ENCODE data around the gene WDR33.

WDR33 gene

DNA sequence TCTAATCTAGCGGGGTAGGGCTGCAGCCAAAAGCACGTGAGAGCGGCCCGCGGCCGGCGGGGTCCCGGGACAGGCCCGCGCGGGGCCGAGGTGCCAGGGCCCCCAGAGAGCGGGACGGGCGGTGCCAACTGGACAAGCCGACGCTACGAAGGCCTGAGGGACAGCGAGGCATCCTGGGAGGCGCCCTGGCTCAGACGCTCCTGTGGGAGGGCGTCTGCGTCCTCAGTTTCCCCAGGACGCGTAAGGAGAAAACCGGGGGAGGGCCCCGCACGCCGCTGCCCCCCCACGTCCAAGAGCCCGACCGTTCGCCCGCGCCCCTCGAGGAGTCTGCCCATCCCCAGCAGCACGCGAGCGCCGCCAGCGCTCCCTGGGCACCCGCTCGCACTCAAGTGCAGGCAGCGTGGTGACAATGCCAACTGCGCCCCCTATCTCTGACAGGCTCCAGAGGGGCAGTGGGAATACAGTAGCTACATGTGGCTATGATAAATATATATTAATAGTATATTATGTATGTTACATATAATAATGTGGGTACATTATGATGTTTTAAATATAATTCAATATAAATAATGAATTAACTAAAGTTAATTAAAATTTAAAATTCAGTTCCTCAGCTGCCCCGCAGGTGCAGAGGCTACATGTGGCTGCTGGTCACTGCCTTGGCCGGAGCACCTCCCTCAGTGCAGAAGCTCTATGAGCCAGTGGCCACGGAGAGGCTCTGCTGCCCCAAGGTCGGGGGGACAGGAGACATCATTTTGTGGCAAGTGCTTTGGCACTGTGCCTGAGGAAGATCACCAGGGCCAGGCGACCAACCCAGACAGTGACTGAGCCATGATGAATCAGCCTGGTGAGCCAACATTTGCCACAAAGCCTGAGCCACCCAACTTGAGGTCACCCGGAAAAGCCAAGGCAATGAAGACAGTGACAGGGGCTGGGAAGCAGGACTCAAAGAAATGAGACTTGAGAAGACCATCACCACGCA is 115.2 kb downstream of the WDR33 start:
- H3K9me3 ChIP-seq (ENCODE audit: control insufficient read depth in 2 of 2, low read length in 2 of 2) = no peaks in the 10 kb centered on the region
- no peaks in the 10 kb centered on the region for H3K36me3 ChIP-seq (ENCODE audit: control insufficient read depth in 2 of 2, insufficient read depth in 2 of 2, low read length in 2 of 2)
- peaks cover 5% of the 10 kb centered on the region for H3K4me1 ChIP-seq (ENCODE audit: control insufficient read depth, insufficient read depth, low read length)
- H3K27ac ChIP-seq (ENCODE audit: low read length) = no peak overlapping the region
- H3K27me3 ChIP-seq (ENCODE audit: control insufficient read depth in 1 of 2, insufficient read depth in 2 of 2, low read length in 2 of 2) = no peaks in the 10 kb centered on the region
- H3K4me3 ChIP-seq (ENCODE audit: low read length in 2 of 2) = peak overlapping the region; percentile 5 to 66
- H3K9ac ChIP-seq (ENCODE audit: low read length in 2 of 2) = peak overlapping the region; percentile 47 to 51

DNA sequence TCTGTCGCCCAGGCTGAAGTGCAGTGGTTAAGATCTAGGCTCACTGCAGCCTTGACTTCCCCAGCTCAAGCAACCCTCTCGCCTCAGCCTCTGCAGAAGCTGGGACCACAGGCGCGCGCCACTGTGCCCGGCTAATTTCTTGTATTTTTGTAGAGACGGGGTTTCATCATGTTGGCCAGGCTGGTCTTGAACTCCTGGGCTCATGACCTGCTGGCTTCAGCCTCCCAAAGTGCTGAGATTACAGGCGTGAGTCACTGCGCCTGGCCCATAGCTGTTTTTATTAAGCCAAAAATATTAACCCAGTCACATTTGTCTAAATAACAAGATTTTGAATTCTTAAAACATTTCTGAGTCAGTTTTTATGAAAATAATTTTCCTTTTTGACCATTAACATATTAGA is 116.0 kb downstream of the WDR33 start:
- no peaks in the 10 kb centered on the region for H3K27me3 ChIP-seq (ENCODE audit: control insufficient read depth in 1 of 2, insufficient read depth in 2 of 2, low read length in 2 of 2)
- peak overlapping the region in 1 of 2 donors; percentile 66 for H3K4me3 ChIP-seq (ENCODE audit: low read length in 2 of 2)
- no peaks in the 10 kb centered on the region for H3K36me3 ChIP-seq (ENCODE audit: control insufficient read depth in 2 of 2, insufficient read depth in 2 of 2, low read length in 2 of 2)
- H3K9ac ChIP-seq (ENCODE audit: low read length in 2 of 2) = peak overlapping the region in 1 of 2 donors; percentile 47
- peaks cover 3% of the 10 kb centered on the region for H3K4me1 ChIP-seq (ENCODE audit: control insufficient read depth, insufficient read depth, low read length)
- H3K9me3 ChIP-seq (ENCODE audit: control insufficient read depth in 2 of 2, low read length in 2 of 2) = no peaks in the 10 kb centered on the region
- no peak overlapping the region for H3K27ac ChIP-seq (ENCODE audit: low read length)

- no peaks in the 10 kb centered on the region for H3K36me3 ChIP-seq (ENCODE audit: control insufficient read depth in 2 of 2, insufficient read depth in 2 of 2, low read length in 2 of 2)
- H3K27ac ChIP-seq (ENCODE audit: low read length) = no peak overlapping the region
- H3K4me1 ChIP-seq (ENCODE audit: control insufficient read depth, insufficient read depth, low read length) = peaks cover 3% of the 10 kb centered on the region
- no peak overlapping the region for H3K9ac ChIP-seq (ENCODE audit: low read length in 2 of 2)
- H3K9me3 ChIP-seq (ENCODE audit: control insufficient read depth in 2 of 2, low read length in 2 of 2) = no peaks in the 10 kb centered on the region
- no peaks in the 10 kb centered on the region for H3K27me3 ChIP-seq (ENCODE audit: control insufficient read depth in 1 of 2, insufficient read depth in 2 of 2, low read length in 2 of 2)
- H3K4me3 ChIP-seq (ENCODE audit: low read length in 2 of 2) = no peak overlapping the region
These were observed 120.3 kb downstream of the WDR33 start for GRCh38 chr2:127690696-127691095.

DNA sequence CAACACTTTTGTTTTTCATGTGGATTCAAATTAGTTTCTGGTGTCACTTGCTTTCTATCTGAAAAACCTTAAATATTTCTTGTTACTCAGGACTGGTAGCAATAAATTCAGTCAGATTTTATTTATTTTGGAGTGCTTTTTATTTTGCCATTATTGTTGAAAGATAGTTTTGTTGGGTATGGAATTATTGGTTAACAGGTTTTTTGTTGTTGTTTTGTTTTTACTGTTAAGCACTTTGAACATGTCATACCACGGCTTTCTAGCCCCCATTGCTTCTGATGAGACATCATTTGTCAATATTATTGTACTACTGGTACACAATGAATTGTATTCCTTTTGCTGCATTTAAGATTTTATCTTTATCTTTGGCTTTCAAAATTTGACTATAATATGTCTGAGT is 122.6 kb downstream of the WDR33 start:
- Histone ChIP-seq H3K4me1 (ENCODE audit: control insufficient read depth, insufficient read depth, low read length) (peaks cover 6% of the 10 kb centered on the region), H3K4me3 (ENCODE audit: low read length in 2 of 2) (no peak overlapping the region), H3K27ac (ENCODE audit: low read length) (no peak overlapping the region), H3K27me3 (ENCODE audit: control insufficient read depth in 1 of 2, insufficient read depth in 2 of 2, low read length in 2 of 2) (no peaks in the 10 kb centered on the region), H3K9me3 (ENCODE audit: control insufficient read depth in 2 of 2, low read length in 2 of 2) (no peaks in the 10 kb centered on the region), H3K9ac (ENCODE audit: low read length in 2 of 2) (no peak overlapping the region), H3K36me3 (ENCODE audit: control insufficient read depth in 2 of 2, insufficient read depth in 2 of 2, low read length in 2 of 2) (no peaks in the 10 kb centered on the region)

DNA sequence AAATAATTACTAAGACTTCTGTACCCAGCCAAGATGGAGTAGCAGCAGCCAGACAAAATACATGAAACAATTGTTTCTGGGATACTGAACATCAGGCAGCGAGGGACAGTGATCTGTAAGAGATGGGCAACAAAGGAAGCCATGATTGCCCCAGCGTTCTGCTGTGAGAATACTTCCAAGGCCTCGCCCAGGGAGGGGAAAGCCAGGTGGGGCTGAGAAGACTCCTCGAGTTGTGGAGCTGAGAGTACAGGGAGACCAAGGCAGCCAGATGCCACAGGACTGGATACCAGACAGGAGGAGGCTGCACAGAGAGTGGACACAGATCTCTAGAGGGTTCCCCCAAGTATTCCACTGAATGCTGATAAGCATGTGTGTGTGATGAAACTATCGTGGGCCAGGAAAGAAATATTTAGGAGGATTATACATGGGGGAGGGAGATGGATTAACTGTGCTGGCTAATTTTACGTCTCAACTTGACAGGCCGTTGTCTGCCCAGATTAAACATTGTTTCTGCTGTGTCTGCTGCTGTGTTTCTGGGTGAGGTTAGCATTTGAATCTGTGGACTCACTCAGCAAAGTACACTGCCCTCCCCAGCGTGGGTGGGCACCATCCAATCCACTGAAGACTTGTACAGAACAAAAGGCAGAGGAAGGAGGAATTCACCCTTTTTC is 125.4 kb downstream of the WDR33 start:
- H3K9ac ChIP-seq (ENCODE audit: low read length in 2 of 2) = peak overlapping the region; percentile 6 to 21
- H3K4me1 ChIP-seq (ENCODE audit: control insufficient read depth, insufficient read depth, low read length) = peaks cover 30% of the 10 kb centered on the region

DNA sequence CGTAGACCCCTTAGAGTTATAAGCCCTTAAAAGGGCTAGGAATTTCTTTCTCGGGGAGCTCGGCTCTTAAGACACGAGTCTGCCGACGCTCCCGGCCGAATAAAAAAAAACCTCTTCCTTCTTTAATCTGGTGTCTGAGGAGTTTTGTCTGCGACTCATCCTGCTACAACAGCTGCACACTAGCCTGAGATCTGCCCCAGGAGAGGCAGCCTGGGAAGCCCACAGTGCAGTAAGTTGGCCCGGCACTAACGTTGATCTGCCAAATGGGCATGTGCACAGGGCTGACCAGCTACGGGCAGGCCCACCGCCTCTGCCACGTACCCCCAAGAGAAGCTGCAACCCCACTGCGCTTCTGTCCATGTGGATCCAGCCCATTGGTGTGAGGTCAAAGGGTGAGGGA is 127.2 kb downstream of the WDR33 start:
- peaks cover 32% of the 10 kb centered on the region for H3K4me1 ChIP-seq (ENCODE audit: control insufficient read depth, insufficient read depth, low read length)
- H3K27me3 ChIP-seq (ENCODE audit: control insufficient read depth in 1 of 2, insufficient read depth in 2 of 2, low read length in 2 of 2) = no peaks in the 10 kb centered on the region
- H3K9ac ChIP-seq (ENCODE audit: low read length in 2 of 2) = peak overlapping the region; percentile 29 to 50
- H3K4me3 ChIP-seq (ENCODE audit: low read length in 2 of 2) = peak overlapping the region; percentile 3 to 40
- no peaks in the 10 kb centered on the region for H3K9me3 ChIP-seq (ENCODE audit: control insufficient read depth in 2 of 2, low read length in 2 of 2)
- peak overlapping the region; percentile 64 for H3K27ac ChIP-seq (ENCODE audit: low read length)
- H3K36me3 ChIP-seq (ENCODE audit: control insufficient read depth in 2 of 2, insufficient read depth in 2 of 2, low read length in 2 of 2) = no peaks in the 10 kb centered on the region

More for the DNA sequence above, 125.4 kb downstream of the WDR33 start:
- peak overlapping the region; percentile 11 for H3K27ac ChIP-seq (ENCODE audit: low read length)
- H3K36me3 ChIP-seq (ENCODE audit: control insufficient read depth in 2 of 2, insufficient read depth in 2 of 2, low read length in 2 of 2) = no peaks in the 10 kb centered on the region
- H3K9me3 ChIP-seq (ENCODE audit: control insufficient read depth in 2 of 2, low read length in 2 of 2) = no peaks in the 10 kb centered on the region
- H3K27me3 ChIP-seq (ENCODE audit: control insufficient read depth in 1 of 2, insufficient read depth in 2 of 2, low read length in 2 of 2) = no peaks in the 10 kb centered on the region
- H3K4me3 ChIP-seq (ENCODE audit: low read length in 2 of 2) = no peak overlapping the region

- Histone ChIP-seq H3K4me3 (ENCODE audit: low read length in 2 of 2) (no peak overlapping the region), H3K9me3 (ENCODE audit: control insufficient read depth in 2 of 2, low read length in 2 of 2) (no peaks in the 10 kb centered on the region), H3K27ac (ENCODE audit: low read length) (peak overlapping the region; percentile 76), H3K4me1 (ENCODE audit: control insufficient read depth, insufficient read depth, low read length) (peaks cover 32% of the 10 kb centered on the region), H3K36me3 (ENCODE audit: control insufficient read depth in 2 of 2, insufficient read depth in 2 of 2, low read length in 2 of 2) (no peaks in the 10 kb centered on the region), H3K27me3 (ENCODE audit: control insufficient read depth in 1 of 2, insufficient read depth in 2 of 2, low read length in 2 of 2) (no peaks in the 10 kb centered on the region), H3K9ac (ENCODE audit: low read length in 2 of 2) (no peak overlapping the region)
These were observed 127.9 kb downstream of the WDR33 start for GRCh38 chr2:127683056-127683455.

DNA sequence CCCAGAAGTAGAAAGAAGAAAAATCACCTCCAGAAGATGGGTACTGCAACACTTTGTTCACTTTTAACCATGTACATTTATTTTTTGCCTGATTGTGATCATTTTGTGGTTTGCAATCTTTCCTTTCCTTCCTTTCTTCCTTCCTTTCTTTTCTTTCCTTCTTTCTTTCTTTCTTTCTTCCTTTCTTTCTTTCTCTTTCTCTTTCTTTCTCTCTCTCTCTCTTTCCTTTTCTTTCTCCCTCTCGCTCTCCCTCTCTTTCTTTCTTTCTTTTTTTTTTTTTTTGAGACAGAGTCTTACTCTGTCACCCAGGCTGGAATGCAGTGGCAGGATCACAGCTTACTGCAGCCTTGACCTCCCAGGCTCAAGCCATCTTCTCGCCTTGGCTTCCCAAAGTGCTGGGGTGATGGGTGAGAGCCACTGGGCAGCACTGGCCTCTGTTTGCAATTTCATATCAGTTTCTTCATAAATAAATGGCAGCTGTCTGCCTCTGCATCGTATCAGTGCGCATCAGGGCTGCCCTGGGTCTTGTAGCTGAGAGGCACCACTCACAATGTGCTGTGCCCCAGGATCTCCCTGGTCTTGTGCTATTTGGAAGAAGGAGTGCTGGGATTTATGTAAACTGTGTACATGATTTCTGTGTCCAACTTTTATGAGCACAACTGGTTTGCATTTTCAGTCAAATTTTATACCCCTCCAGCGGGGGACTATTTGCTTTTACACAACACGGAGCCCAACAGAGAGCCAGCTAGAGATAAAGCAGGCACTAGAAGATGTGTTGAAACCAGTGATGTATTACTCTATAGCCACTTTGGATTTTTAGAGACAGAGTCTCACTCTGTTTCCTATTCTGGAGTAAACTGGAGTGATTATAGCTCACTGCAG is 128.8 kb downstream of the WDR33 start:
- Histone ChIP-seq H3K27ac (ENCODE audit: low read length) (peak overlapping the region; percentile 76), H3K9me3 (ENCODE audit: control insufficient read depth in 2 of 2, low read length in 2 of 2) (no peaks in the 10 kb centered on the region), H3K9ac (ENCODE audit: low read length in 2 of 2) (no peak overlapping the region), H3K4me3 (ENCODE audit: low read length in 2 of 2) (peak overlapping the region in 1 of 2 donors; percentile 65), H3K4me1 (ENCODE audit: control insufficient read depth, insufficient read depth, low read length) (peaks cover 35% of the 10 kb centered on the region), H3K27me3 (ENCODE audit: control insufficient read depth in 1 of 2, insufficient read depth in 2 of 2, low read length in 2 of 2) (no peaks in the 10 kb centered on the region), H3K36me3 (ENCODE audit: control insufficient read depth in 2 of 2, insufficient read depth in 2 of 2, low read length in 2 of 2) (no peaks in the 10 kb centered on the region)

GRCh38 chr2:127681288-127681804 is 129.6 kb downstream of the WDR33 start:
- Histone ChIP-seq H3K36me3 (ENCODE audit: control insufficient read depth in 2 of 2, insufficient read depth in 2 of 2, low read length in 2 of 2) (no peaks in the 10 kb centered on the region), H3K27me3 (ENCODE audit: control insufficient read depth in 1 of 2, insufficient read depth in 2 of 2, low read length in 2 of 2) (no peaks in the 10 kb centered on the region), H3K4me1 (ENCODE audit: control insufficient read depth, insufficient read depth, low read length) (peaks cover 43% of the 10 kb centered on the region), H3K9ac (ENCODE audit: low read length in 2 of 2) (peak overlapping the region in 1 of 2 donors; percentile 42), H3K27ac (ENCODE audit: low read length) (peak overlapping the region; percentile 70), H3K4me3 (ENCODE audit: low read length in 2 of 2) (peak overlapping the region; percentile 14 to 65), H3K9me3 (ENCODE audit: control insufficient read depth in 2 of 2, low read length in 2 of 2) (no peaks in the 10 kb centered on the region)

DNA sequence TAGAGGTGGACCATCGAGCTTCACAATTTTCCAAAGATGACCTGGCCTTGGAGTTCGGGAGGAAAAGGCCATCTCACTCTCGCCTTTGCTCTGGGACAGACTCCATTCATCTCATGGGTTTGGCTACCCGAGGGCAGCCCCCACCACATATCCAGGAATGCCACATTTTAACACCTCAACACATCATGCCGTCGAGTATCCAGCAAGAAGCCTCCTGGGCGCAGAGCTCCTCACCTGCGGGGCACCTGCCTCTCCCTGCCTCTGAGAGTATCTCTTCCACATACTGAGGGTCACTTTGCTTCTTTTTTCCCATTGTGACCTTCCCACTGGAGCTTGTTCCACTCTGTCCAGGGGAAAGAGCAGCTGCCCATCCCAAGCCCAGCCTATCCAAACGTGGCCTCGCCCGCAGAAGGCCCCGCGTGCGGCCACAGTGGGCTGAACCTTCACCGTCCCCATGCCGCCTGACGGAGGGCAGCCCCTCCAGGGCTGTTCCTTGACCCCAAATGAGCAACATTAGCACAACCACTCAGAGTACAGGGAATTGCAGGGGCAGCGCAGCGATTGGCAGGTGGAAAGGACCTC is 130.2 kb downstream of the WDR33 start:
- Histone ChIP-seq H3K4me3 (ENCODE audit: low read length in 2 of 2) (peak overlapping the region in 1 of 2 donors; percentile 65), H3K4me1 (ENCODE audit: control insufficient read depth, insufficient read depth, low read length) (peaks cover 48% of the 10 kb centered on the region), H3K27ac (ENCODE audit: low read length) (peak overlapping the region; percentile 70)

More for the DNA sequence above, 130.2 kb downstream of the WDR33 start:
- Histone ChIP-seq H3K36me3 (ENCODE audit: control insufficient read depth in 2 of 2, insufficient read depth in 2 of 2, low read length in 2 of 2) (no peaks in the 10 kb centered on the region), H3K9ac (ENCODE audit: low read length in 2 of 2) (peak overlapping the region in 1 of 2 donors; percentile 15), H3K27me3 (ENCODE audit: control insufficient read depth in 1 of 2, insufficient read depth in 2 of 2, low read length in 2 of 2) (no peaks in the 10 kb centered on the region), H3K9me3 (ENCODE audit: control insufficient read depth in 2 of 2, low read length in 2 of 2) (no peaks in the 10 kb centered on the region)
